GM12872 (cell line): ENCODE data around the gene TBC1D5.

Source experiments
- CTCF ChIP-seq: IDR thresholded peaks from 3 replicates; pipeline ENCODE4 v1.5.1; 2011; ENCODE audit warnings: low read depth, mild to moderate bottlenecking, low read length, moderate library complexity; ENCODE audit not compliant: insufficient read depth

The TBC1D5 gene

GRCh38 chr3:17118771-17119170 lies 623.7 kb downstream of the TBC1D5 start:
- TF ChIP-seq CTCF: no peak

DNA sequence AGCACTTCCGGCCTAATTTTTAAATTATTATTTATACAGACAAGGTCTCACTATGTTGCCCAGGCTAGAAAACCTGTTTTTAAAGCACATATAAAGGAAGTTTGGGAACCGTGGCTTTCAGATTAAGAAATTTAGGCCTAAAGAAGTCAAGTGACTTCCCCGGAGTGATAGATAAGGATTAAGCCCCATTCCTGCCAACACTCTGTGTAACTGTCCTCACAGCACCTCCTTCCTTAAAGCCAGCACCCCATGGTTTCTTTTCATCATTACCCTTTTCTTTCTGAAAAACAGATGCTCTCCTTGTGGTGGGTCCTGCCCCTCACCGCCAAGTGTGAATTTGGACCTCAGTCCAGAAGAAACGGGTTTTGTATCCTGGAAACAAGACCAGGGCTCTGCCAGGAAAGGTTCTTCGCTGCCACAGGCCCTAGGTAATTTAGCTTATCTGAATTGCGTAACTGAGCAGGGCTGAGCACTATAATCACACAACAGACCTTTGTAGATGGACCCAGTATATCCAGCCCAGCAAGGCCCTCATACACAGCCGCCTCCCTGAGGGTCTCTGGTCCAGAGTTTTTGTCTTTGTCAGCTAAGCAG lies 626.3 kb downstream of the TBC1D5 start:
- no peak for TF ChIP-seq CTCF

DNA sequence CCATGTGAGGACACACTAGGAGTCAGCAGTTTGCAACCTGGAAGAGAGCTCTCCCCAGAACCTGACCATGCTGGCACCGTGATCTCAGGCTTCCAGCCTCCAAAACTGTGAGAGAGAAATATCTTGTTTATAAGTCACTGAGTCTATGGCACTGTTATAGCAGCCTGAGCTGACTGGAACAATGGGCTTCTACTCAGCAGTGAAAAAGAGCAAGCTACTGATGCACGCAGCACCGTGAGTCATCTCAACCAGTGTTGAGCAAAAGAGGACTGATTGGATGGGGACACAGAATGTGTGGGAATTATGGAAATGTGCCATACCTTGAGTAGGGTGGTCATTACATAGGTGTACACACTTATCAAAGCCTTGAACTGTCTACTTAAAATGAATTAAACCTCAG lies 627.2 kb downstream of the TBC1D5 start:
- no peak for TF ChIP-seq CTCF

GRCh38 chr3:17111586-17111985 lies 630.8 kb downstream of the TBC1D5 start:
- TF ChIP-seq CTCF: no peak

DNA sequence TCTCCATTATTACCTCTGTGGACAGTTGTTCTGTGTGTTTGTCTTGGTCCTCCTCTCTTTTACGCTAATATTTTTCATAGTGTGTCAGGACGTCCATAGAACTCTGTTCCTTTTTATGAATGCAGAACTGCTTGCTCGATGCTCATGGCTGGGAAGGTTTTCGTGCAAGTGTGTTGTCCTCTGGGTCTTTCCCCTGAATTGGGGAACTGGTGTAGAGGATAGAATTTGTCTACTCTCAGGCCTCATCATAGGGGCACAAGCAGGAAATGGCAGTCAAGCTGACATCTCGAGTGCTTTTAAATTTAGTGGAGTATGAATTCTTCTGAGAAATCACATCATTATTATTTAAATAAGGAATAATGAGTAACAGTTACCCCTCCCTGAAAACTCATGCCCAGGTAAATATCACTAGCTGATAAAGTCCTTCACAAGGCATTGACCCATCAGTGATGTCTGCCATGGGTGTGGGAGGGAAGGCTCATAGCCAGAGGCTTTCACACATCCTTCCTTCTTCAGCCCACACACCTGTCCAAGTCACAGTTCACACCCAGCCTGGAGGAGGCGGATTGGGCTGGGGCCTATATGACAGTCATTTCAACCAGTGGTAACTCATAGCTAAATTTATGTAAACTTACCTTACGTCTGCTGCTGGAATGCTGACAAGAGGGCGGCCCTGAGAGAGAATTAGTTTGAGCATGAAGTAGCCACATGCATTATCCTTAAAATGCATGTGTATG lies 631.6 kb downstream of the TBC1D5 start:
- no peak for TF ChIP-seq CTCF
